IPS DF 6.9 (cell line): Measurements from ENCODE around the gene UBAC2.

Experiments used
- DNase-seq: peaks from one replicate; pipeline ENCODE4 v3.0.0-alpha.2; 2013; ENCODE audit warnings: low read depth, low spot score
- H3K27ac ChIP-seq: one replicate; pipeline ENCODE4 v1.5.1; 2013; ENCODE audit warnings: low read length, control low read depth
- H3K27me3 ChIP-seq: 2 replicates; pipeline ENCODE4 v1.6.1; 2013; ENCODE audit warnings: mild to moderate bottlenecking, low read length; ENCODE audit not compliant: control insufficient read depth, insufficient read depth
- H3K36me3 ChIP-seq: 2 replicates; pipeline ENCODE4 v1.6.1; 2013; ENCODE audit warnings: low read length; ENCODE audit not compliant: control insufficient read depth, insufficient read depth
- H3K4me1 ChIP-seq: 2 replicates; pipeline ENCODE4 v1.6.1; 2013; ENCODE audit warnings: low read length; ENCODE audit not compliant: control insufficient read depth, insufficient read depth
- H3K4me3 ChIP-seq: 2 replicates; pipeline ENCODE4 v1.5.1; 2013; ENCODE audit warnings: mild to moderate bottlenecking, low read length
- H3K9me3 ChIP-seq: 2 replicates; pipeline ENCODE4 v1.6.1; 2013; ENCODE audit warnings: low read length, inconsistent platforms; ENCODE audit not compliant: control insufficient read depth, insufficient read depth
- WGBS: extraction: QIAGEN DNeasy Blood & Tissue Kit; methylation state at CpG from one replicate; pipeline ENCODE4 v1.1.7; 2013; ENCODE audit warnings: mixed read lengths, missing lambda C conversion rate; ENCODE audit not compliant: insufficient read length, insufficient coverage; 5-methylcytosine and 5-hydroxymethylcytosine counted together

Gene UBAC2

GRCh38 chr13:99258946-99259345 is 58.3 kb downstream of the UBAC2 start:
- Histone ChIP-seq H3K27me3 (no peaks in the 10 kb centered on the region), H3K9me3 (no peaks in the 10 kb centered on the region), H3K36me3 (peaks cover 2% of the 10 kb centered on the region; the same call in 1 of the 2 replicates), H3K27ac (no peak overlapping the region), H3K4me3 (no peak overlapping the region), H3K4me1 (no peaks in the 10 kb centered on the region)
- no peak for DNase-seq
- WGBS, result no CpG with 5 or more reads among the region's 3 CpGs

DNA sequence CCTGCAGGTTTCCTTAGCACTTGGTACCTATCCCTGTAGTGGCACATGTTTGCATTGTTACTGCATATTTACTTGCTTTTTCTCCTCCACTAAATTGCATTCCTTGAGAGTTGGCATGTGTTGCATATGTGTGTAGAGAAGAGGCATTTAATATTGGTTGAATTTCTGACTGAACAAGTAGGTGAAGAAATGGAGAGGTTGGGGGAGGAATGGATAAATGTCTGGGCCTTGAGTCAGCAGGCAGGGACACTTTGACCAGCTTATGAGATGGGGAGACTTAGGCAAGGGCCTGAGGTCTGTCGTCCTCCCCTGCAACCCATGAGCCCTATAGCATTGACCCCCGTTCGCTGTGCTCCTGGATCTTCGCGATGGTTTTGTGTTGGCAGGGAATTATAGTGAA is 59.6 kb downstream of the UBAC2 start:
- H3K27ac ChIP-seq, result no peak overlapping the region
- WGBS, result no CpG with 5 or more reads among the region's 5 CpGs
- no peaks in the 10 kb centered on the region for H3K27me3 ChIP-seq
- no peak overlapping the region for H3K4me3 ChIP-seq
- no peaks in the 10 kb centered on the region for H3K9me3 ChIP-seq
- H3K4me1 ChIP-seq, result no peaks in the 10 kb centered on the region
- no peak for DNase-seq
- peaks cover 2% of the 10 kb centered on the region; the same call in 1 of the 2 replicates for H3K36me3 ChIP-seq

- WGBS, result no CpG with 5 or more reads among the region's 1 CpG
- Histone ChIP-seq H3K27ac (no peak overlapping the region), H3K9me3 (no peaks in the 10 kb centered on the region), H3K4me1 (no peaks in the 10 kb centered on the region), H3K36me3 (peaks cover 2% of the 10 kb centered on the region; the same call in 1 of the 2 replicates), H3K27me3 (no peaks in the 10 kb centered on the region), H3K4me3 (no peak overlapping the region)
- no peak for DNase-seq
Measured at GRCh38 chr13:99261059-99261458, 60.4 kb downstream of the UBAC2 start.

DNA sequence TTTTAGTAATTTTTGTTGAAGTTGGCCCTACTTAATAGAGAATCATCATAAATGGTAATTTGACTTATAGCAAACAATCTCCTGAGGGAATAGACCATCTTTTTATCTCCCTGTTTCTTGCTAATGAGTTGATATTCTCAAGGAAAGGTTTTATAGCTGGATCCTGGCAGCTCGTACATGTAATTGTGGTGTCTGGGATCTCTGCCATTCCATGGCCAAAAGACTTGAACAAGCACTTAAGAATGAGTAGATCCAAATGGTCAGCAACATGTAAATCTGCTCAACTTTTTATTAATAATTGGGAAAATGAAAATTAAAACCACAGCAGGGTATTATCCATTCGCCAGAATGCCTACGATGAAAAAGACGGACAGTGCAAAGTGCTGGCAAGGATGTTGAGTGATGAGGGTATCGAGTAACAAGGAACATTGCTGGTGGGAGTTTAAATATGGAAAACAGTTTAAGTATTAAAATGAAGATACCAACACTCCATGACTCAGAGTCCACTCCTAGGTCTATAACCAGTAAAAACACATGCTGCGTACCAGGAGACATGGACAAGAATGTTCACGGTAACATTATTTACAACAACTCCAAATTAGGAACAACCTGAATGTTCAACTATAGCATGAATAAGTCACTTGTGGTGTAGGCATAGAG is 62.6 kb downstream of the UBAC2 start:
- Histone ChIP-seq H3K4me1 (no peaks in the 10 kb centered on the region), H3K9me3 (no peaks in the 10 kb centered on the region), H3K27me3 (no peaks in the 10 kb centered on the region), H3K4me3 (no peak overlapping the region), H3K27ac (no peak overlapping the region), H3K36me3 (peaks cover 2% of the 10 kb centered on the region; the same call in 1 of the 2 replicates)
- no CpG with 5 or more reads among the region's 7 CpGs for whole genome bisulfite sequencing
- DNase-seq, result no peak

DNA sequence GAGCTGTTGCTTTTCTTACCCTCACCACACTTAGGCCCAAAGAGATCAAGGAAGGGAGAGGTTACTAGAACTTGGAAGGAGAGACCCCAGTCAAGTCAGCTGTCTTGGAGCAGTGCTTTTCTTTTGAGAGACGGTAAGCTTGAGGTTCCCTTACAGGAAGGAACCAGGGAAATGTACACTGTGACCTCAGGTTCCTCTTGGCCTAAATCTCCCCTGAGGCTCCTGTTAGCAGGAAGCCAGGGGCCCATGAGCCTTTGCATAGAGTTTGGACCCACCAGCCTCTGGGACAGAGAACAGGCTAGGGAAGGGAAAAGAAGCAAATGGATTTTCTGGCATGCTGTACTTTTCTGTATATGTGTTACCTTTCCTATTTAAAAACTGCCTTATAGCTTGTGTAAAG is 63.4 kb downstream of the UBAC2 start:
- Histone ChIP-seq H3K36me3 (peaks cover 2% of the 10 kb centered on the region; the same call in 1 of the 2 replicates), H3K4me1 (no peaks in the 10 kb centered on the region), H3K27ac (no peak overlapping the region), H3K9me3 (no peaks in the 10 kb centered on the region), H3K4me3 (no peak overlapping the region), H3K27me3 (no peaks in the 10 kb centered on the region)
- DNase-seq, result no peak
- WGBS, result no CpG with 5 or more reads among the region's 1 CpG

- peaks cover 2% of the 10 kb centered on the region; the same call in 1 of the 2 replicates for H3K36me3 ChIP-seq
- no CpG with 5 or more reads among the region's 8 CpGs for WGBS
- no peaks in the 10 kb centered on the region for H3K4me1 ChIP-seq
- no peak for DNase-seq
- H3K27ac ChIP-seq, result no peak overlapping the region
- no peaks in the 10 kb centered on the region for H3K9me3 ChIP-seq
- no peaks in the 10 kb centered on the region for H3K27me3 ChIP-seq
- no peak overlapping the region for H3K4me3 ChIP-seq
Measured at GRCh38 chr13:99265162-99265800, 64.6 kb downstream of the UBAC2 start.

- Histone ChIP-seq H3K27ac (no peak overlapping the region), H3K27me3 (no peaks in the 10 kb centered on the region), H3K4me1 (no peaks in the 10 kb centered on the region), H3K9me3 (no peaks in the 10 kb centered on the region), H3K36me3 (peaks cover 2% of the 10 kb centered on the region; the same call in 1 of the 2 replicates), H3K4me3 (no peak overlapping the region)
- no peak for DNase-seq
- no CpG with 5 or more reads among the region's 3 CpGs for WGBS
Measured at GRCh38 chr13:99265821-99266426, 65.3 kb downstream of the UBAC2 start.

DNA sequence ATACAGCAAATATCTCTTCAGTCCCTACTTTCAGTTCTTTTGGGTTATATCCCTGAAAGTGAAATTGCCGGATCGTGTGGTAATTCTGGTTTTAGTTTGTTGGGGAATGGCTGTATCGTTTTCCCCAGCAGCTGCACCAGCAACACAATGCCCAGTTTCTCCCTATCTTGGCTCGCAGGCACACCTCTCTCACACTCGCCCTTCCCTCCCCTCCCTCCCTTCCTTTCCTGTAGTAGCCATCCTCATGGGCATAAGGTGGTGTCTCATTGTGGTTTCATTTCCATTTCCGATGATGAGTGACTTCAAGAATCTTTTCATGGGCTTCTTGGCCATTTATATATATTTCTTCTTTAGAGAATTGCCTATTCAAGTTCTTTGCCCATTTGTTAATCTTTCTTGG is 66.2 kb downstream of the UBAC2 start:
- H3K9me3 ChIP-seq, result no peaks in the 10 kb centered on the region
- no peaks in the 10 kb centered on the region for H3K4me1 ChIP-seq
- no peak overlapping the region for H3K4me3 ChIP-seq
- no peak for DNase-seq
- no peaks in the 10 kb centered on the region for H3K36me3 ChIP-seq
- H3K27ac ChIP-seq, result no peak overlapping the region
- no CpG with 5 or more reads among the region's 6 CpGs for WGBS
- H3K27me3 ChIP-seq, result no peaks in the 10 kb centered on the region

GRCh38 chr13:99267927-99268326 is 67.3 kb downstream of the UBAC2 start:
- WGBS, result no CpG with 5 or more reads among the region's 4 CpGs
- DNase-seq, result no peak

GRCh38 chr13:99268822-99269221 is 68.2 kb downstream of the UBAC2 start:
- H3K27me3 ChIP-seq, result no peaks in the 10 kb centered on the region
- no peaks in the 10 kb centered on the region for H3K4me1 ChIP-seq
- WGBS, result no CpG with 5 or more reads among the region's 3 CpGs
- H3K36me3 ChIP-seq, result no peaks in the 10 kb centered on the region
- no peak overlapping the region for H3K4me3 ChIP-seq
- no peak overlapping the region for H3K27ac ChIP-seq
- DNase-seq, result no peak
- H3K9me3 ChIP-seq, result no peaks in the 10 kb centered on the region

More at GRCh38 chr13:99267927-99268326, 67.3 kb downstream of the UBAC2 start:
- Histone ChIP-seq H3K9me3 (no peaks in the 10 kb centered on the region), H3K27me3 (no peaks in the 10 kb centered on the region), H3K27ac (no peak overlapping the region), H3K4me1 (no peaks in the 10 kb centered on the region), H3K4me3 (no peak overlapping the region), H3K36me3 (no peaks in the 10 kb centered on the region)
